ENCODE results near the gene MYLK4.
"Not testable (repeated sequence)": the region's sequence is repeated elsewhere in the genome, so short reads cannot be mapped to it uniquely, and the experiment has no call there.

The MYLK4 gene

DNA sequence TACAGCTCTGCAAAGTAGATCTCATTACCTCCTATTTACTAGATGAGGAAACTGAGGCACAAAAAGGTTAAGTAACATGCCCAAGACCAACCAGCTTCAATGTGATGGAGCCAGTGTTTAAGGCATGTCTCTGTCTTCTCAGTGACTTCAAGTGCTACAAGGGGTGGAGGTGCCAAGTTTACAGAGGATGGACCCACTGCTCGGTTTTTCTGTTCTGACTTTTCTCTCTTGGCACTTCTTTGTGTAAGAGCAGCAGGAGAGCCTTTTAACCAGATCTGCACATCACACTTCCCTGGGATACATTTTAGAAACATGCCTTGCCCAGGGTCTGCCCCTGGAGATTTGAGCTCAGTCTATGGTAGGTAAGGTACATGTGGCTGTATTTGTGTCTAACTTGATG lies 24.3 kb upstream of the MYLK4 start:
- DNase-seq: no peak

DNA sequence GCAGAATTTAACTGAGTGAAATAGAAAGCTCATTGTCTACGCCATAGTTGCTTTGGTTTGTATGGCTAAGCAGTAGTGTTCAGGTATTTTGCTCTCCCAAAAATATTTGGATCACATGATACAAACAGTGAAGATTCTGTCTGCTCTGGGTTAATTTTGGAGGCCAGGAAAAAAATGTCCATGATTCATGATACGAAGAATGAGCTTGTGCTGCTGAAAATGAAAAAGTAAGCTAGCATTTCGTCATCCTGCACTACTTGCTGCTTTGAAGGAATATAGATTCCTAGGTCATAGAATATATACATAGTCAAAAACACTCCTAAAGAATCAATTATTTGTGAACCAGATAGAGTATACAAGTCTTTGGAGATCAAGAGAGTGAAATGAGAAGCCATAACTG lies 22.7 kb upstream of the MYLK4 start:
- DNase-seq: no peak

DNA sequence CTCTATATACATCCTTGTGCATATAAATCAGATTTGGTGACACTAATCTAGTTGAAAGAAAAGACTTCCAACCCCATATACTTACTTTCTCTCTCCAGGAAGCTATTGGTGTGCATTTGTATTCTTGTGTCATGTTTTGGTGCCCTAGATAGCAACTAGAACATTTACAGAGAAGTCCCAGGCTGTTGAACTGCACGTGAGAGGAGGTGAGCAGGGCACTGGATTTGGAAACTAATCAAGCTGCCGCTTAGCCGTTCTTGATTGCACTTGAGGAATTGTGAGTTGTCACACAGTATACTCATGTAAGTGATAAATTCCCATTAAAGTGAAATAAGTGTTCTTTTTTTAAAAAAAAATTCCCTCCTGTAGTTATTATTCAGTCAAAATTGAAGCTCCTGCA lies 22.1 kb upstream of the MYLK4 start:
- no peak for DNase-seq

DNA sequence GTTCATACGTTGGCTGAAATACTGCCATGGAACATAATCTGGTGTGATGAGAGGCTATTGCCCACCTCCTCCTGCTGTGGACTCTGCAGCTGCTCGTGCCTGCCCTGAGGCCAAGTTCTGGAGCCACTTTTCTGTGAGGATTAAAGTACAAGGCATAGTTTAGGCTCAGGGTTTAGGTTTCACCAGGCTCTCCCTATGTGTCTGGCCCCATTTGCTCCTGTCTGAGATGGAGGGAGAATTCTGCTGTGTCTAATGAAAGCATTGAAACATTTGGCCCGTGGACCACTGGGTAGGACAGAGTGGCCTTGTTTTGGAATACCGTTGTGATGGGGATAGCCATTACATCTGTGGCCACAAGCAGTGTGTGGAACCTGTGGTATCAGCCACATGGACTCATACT lies 20.4 kb upstream of the MYLK4 start:
- no peak for DNase-seq

DNA sequence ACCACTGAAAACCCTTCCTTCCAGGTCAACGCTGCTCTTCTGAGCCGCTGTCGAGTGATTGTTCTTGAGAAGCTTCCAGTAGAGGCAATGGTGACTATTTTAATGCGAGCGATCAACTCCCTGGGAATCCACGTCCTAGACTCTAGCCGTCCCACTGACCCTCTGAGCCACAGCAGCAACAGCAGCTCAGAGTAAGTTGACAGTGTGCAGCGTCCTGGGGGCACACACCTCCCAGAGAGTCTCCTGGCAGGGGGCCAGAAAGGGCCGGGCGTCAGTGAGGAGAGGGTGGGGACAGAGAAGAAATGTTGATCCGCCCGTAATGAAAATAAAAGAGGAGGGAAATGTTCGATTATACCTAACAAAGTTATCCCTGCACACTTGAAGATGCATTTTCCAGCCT lies 19.4 kb upstream of the MYLK4 start:
- no peak for DNase-seq

DNA sequence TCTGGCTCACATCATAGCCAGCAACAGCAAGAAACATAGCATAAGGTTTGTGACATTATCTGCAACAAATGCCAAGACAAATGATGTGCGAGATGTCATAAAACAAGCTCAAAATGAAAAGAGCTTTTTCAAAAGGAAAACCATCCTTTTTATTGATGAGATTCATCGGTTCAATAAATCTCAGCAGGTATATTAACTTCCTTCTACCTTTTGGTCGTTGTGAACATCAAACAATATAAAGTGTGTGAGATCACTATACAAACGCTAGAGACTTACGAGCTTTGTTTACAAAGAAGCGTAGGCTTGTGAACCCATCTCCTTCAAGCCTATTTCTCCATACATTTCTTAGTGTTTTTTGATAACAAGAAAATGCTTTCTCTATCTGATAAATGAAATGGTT lies 18.0 kb upstream of the MYLK4 start:
- no peak for DNase-seq

DNA sequence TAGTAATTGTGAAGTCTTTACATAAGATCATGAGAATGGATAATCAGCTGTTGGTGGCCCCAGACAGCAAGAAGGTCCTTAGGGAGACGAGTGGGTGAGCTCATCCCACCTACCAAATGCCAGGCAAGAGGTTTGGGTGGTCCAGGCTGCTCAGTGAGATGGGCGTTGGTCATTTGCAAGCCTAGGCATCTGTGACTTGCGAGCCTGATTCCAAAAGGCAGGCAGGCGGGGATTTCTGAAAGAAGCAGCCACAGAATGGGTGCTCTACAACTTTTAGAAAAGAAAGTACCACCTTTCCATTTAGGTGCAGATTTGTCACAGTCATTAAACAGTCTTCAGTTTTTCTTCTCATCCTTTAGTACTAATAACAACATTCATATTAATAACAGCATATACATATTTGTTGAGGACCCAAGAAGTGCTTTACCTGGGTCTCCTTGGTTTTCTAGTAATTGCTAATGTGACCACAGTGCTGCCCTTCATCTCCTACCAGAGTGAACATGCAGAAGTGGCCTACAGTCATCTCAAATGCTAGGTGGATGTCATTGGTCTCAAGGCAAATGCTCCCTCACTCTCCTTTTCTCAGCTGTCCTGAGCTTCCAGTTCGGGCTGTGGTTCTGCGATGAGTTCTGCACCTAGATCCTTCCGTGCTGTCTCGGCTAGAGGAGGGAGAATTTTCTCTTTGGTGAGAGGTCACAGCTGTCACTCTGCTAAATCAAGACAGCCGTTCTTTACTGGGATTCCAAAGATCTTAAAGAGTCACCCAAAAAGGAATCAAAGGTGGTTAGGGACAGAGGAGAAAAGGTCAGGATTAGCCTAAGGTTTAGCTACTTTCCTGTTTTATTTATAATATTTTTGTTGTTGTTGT lies 17.2 kb upstream of the MYLK4 start:
- DNase-seq: no peak

DNA sequence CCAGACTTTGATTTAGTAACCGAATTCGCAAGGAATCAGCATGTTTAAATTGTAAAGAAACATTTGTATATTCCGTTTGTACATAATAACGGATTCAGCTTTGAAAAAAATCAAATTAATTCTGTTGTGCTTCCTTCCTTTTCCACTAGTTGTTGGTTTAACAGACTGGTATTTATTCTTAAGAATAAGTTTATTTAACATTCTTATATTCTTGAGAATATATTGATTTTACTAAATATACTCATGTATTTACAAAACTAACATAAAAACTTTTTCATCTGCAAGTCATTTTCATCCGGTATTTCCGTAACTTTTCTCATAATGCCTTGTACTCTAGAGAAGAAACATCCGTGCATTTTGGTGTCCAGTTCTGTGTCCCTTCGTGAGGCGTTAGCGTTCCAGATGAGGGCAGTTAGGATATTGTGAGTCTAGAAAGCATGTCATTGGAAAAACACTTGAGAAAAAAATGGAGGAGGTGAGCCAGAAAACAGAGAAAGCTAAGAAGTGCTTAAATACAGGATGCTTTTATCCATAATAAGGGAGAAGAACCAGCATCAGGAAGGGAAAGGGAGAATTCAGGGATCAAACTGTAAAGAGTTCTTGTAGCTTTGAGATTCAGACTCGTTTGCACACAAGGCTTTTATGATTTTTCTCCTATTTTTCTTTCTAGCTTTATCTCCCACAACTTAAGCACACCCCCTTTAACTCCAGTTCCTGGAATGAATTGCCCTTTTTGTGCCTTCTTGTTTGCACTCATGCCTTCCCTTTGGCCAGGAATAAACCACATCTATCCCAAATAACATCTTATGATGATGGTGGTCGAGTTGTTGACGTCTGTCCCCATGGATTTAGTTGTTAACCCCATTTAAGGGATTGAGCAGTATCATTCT lies 16.3 kb upstream of the MYLK4 start:
- DNase-seq: no peak

DNA sequence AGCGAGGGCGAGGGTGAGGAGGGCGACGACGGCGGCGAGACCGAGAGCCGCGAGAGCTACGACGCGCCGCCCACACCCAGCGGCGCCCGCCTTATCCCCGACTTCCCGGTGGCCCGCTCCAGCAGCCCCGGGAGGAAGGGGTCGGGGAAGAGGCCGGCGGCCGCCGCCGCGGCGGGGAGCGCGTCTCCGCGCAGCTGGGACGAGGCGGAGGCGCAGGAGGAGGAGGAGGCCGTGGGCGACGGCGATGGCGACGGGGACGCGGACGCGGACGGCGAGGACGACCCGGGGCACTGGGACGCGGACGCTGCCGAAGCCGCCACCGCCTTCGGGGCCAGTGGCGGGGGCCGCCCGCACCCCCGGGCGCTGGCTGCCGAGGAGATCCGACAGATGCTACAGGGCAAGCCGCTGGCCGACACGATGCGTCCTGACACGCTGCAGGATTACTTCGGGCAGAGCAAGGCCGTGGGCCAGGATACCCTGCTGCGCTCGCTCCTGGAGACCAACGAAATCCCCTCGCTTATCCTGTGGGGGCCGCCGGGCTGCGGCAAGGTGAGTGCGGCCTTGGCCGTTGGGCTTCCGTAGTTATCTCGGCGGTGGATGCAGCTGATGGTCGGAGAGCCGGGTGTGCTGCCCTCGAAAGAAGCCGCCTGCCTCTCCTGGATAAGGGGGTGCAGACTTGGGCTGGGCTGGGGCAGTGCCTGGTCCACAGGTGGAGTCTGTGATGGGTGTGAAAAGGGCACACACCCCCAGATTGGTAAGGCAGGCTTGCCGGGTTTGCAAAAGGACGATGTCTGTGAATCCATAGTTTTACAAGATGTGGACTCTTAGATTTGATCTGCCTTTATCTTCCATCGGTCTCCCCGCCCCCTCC lies 15.4 kb upstream of the MYLK4 start:
- DNase-seq: peak; percentile 50

DNA sequence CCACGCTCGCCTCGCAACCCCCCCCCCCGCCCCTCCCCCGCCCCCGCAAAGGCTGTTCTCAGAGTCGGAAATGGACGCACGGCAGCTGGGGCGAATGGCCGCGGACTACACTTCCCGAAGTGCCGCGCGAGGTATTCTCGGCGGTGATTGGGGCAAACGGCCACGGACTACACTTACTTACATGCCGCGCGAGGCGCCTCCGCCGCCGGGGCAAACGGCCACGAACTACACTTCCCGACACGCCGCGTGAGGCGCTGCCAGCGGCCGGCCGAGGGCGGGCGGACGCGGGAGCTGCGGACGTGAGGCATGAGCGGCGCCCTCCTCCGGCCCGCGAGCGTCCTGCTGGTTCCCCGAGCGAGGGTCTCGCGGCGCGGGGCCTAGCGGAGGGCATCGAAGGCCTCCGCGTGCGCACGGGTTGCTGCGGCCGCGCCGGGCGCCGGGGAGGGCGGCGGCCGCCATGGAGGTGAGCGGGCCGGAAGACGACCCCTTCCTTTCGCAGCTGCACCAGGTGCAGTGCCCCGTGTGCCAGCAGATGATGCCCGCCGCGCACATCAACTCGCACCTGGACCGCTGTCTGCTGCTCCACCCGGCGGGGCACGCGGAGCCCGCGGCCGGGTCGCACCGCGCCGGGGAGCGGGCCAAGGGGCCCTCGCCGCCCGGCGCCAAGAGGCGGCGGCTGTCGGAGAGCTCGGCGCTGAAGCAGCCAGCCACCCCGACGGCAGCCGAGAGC lies 14.6 kb upstream of the MYLK4 start, which contains the start of gene WRNIP1:
Gene WRNIP1 (plus strand): TSS at position 228 of the 730 bp plus-strand sequence. CDS start 230 bp downstream, at position 458.
- DNase-seq: peak; percentile 98

DNA sequence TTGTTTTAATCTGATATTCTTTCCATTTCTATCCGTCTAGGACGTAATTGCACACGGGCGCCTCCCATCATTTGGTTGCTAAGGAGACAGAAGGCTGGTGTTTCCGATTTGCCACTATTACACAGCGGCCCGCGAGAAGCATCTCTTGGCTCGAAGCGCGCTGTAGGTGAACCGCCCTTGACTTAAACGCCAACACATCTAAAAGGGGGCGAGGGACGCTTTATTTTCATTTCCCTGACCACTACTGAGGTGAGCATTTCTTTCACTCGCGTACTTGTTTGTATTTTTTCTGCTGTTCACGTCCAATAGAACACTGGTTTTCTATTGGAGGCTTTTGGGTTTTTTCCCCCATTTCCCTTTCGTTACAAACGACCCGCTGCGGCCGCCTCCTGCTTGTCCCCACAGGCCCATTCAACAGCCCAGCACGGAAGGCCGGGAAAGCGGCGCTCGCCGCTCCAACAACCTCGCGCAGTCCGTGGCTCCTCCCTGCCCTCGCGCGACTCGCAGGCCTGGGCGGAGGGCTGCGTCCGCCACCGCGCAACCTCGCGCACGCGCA lies 14.0 kb upstream of the MYLK4 start:
- peak; percentile 41 for DNase-seq

DNA sequence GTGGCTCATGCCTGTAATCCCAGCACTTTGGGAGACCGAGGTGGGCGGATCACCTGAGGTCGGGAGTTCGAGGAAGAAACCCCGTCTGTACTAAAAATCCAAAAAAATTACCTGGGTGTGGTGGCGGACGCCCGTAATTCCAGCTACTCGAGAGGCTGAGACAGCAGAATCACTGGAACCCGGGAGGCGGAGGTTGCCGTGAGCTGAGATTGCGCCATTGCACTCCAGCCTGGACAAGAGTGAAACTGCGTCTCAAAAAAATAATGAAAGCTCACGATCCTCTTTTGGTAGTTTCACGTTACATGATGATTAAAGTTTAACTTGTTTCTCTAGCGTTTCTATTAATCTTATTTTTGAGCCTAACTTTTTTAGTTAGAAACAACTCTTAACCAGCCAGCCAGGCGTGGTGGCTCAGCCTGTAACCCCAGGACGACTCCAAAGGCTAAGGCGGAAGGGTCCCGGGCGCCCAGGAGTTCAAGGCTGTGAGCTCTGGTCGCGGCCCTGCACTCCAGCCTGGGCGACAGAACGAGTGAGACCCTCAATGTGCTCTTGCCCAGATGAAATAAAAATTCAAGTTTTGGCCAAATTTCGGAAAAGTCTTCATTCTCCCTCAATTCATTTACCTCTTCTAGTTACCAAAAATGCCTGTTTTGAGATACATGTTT lies 13.3 kb upstream of the MYLK4 start:
- DNase-seq: no peak

DNA sequence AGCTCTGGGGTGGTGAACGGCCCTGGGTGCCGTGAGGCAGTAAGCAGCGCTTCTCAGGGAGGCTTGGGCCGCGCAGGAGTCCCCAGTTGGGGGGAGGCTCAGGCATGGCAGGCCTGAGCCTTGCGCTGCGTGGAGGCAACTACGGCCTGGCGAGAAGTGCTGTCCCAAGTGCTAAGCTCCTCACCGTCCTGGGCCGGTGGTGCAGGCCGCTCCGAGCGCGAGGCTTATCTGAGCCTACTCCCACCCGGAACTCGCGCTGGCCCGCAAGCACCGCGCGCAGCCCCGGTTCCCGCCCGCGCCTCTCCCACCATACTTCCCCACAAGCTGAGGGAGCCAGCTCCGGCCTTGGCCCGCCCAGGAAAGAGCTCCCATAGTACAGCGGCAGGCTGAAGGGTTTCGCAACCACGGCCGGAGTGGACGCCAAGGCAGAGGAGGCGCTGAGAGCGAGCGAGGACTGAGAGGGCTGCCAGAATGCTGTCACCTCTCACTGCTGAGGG lies 12.7 kb upstream of the MYLK4 start:
- DNase-seq: no peak

DNA sequence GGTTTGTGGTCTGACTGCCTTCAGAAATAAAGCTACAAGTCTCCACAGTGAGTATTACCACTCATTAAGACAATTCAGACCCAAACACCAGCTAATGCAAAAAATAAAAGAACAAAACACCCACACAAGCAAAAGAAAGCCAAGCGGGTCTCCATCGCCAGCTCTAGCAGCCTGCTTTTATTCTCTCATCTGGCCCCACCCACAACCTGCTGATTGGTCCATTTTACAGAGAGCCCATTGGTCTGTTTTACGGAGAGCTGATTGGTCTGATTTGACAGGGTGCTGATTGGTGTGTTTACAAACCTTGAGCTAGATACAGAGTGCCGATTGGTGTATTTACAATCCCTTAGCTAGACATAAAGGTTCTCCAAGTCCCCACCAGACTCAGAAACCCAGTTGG lies 12.1 kb upstream of the MYLK4 start:
- DNase-seq: not testable (repeated sequence)

DNA sequence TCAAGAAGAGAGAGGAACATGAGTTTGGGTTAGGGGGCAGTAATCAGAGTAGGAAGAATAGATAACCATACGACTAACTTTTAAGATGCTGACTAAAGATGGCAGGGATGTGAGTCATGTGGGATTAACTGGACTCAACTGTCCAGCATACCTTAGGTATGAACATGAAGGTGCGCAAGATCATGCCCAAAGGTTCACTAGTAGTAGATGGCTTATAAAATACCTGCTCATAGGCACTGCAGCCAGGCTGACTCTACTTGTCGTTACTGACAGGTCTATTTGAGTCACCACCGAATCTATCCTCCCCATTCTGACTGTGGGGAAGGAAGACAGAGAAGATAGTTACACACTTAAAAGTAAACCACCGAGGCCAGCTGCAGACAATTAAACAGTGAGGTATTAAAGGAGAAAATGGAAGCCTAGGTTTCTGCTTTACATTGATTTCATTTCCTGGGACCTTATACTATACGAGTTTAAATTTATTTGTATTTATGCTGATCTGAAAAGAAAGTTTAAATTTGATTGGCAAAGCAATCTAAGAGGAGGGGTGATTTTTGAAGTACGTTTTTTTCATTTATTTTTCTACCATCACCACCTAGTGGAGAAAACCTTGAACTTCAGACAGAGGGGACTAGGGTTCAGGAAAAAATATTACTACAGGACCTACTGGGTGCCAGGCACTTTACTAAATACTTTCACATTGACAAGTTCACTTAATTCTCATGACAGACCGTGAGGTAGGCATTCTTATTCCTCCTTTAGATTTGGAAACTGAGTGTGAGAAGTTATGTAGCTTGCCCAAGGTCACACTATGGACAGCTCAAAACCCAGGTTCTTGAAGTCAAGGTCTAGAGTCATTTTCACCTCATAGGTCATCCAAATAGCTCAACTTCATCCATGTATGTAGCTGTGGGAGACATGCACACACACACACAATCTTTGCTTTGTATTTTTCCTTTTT lies 10.4 kb upstream of the MYLK4 start:
- DNase-seq: no peak

DNA sequence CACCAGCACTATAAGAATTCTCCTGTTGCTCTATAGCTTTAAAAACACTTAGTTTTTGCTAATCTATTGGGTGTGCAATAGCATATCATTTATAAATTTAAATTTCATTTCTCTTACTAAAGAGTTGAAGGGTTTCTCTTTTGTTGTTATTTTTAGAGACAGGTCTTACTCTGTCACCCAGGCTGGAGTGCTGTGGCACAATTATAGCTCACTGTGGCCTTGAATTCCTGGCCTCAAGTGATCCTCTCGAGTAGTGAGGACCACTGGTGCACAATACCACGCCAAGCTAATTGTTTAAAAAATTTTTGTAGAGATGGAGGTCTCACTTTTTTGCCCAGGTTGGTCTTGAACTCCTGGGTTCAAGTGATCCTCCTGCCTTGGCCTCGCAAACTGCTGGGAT lies 8.3 kb upstream of the MYLK4 start:
- no peak for DNase-seq

DNA sequence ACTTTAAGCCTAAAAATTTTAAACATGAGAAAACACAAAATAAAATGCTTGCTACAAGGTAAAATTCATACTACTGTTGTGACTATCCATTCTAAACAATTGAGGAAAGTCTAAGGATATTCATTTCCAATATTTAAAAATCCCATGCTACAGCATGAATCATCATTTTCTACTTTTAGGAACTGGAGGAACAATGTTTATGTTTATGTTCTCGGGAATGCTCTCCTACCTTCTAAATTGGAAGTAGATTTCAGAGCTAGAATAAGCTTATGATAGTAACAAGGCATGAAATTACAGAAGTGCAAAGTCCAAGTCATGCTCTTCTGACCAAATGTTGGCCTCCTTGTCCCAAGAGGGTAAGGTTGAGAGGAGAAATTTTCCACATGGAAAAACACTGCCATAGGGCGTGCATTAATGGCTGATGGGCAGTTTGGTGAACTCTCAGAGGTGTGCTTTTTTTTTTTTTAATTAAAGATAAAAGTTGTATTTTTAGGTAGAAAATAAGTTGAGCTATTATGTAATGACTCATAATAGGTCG lies 6.0 kb upstream of the MYLK4 start:
- no peak for DNase-seq

DNA sequence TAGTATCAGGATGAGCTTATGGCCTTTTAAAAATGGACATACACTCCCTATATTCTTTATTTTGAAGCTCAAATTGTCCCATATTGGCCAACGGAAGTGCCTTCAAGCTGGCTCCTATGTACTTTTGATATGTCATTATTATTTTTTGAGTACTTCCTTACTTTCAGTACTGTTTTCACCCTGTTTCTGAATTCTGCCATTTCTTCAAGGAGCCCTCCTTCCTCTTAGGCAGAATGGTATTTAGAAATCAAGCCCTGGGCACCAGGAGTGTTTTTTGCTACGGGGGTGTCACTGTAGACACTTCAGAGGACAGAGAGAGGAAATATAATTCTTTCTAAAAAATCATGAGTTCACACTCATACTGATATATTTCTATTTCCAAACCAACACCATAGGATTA lies 5.5 kb upstream of the MYLK4 start:
- no peak for DNase-seq

DNA sequence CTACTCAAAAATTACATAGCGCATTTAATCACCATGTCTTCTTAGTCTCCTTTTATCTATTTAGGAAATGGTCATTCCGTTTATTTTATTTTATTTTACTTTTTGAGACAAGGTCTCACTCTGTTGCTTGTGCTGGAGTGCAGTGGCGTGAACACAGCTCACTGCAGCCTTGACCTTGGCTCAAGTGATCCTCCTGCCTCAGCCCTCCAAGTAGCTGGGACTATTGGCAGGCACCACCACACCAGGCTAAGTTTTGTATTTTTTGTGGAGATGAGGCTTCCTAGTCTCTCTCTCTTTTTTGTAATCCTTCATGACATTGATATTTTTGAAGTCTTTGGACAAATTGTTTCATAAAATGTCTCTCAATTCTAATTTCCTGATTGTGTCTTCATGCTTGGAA lies 4.7 kb upstream of the MYLK4 start:
- no peak for DNase-seq

DNA sequence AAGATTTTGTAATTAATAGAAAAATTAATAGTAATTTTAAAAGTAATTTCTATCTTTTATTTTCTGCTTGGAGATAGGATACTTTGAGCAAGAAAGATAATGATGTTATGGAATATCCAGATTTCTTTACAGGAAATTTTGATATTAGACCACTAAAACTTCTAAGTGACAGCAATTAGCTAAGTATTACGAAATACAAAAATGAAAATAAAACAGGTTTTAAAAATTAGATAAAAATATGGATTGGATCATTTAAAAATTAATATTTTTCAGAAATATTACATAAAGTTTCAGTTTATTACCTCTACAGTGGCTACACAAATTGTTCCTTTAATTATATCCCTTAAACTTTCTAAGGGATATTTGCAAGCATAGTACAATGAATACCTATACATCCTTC lies 4.2 kb upstream of the MYLK4 start:
- no peak for DNase-seq
